Ramos (cell line): ENCODE data around the gene DGKH.
"Not testable (repeated sequence)": the region's sequence is repeated elsewhere in the genome, so short reads cannot be mapped to it uniquely, and the experiment has no call there.

Experiments
- in situ Hi-C: fragments of 300-500 bp; cut with MboI; formaldehyde crosslinking; loops from one replicate; pipeline ENCODE4 v1.14.3; 2022; ENCODE audit warnings: low sequenced_read_pairs; ENCODE audit not compliant: unreplicated experiment

Gene DGKH

DNA sequence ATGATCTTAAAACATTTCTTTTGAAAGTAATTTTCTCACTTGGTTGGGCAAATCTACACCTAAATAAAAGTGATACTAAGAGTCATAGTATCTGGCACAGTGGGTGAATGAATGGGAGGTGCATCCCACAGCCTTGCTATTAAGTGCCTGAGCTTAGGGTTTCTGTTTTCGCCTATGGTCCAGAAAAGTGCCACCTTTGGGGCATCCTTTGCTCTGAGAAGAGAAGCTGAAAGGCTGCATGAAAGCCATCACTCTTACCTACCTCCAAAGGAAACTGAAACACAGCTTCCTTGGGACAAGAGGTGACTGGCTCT is 167.9 kb downstream of the DGKH start:
- in situ Hi-C loops, result loop anchor here (10.0 kb wide), 1 partner anchor 552 kb away; no protein-coding TSS in a partner anchor

DNA sequence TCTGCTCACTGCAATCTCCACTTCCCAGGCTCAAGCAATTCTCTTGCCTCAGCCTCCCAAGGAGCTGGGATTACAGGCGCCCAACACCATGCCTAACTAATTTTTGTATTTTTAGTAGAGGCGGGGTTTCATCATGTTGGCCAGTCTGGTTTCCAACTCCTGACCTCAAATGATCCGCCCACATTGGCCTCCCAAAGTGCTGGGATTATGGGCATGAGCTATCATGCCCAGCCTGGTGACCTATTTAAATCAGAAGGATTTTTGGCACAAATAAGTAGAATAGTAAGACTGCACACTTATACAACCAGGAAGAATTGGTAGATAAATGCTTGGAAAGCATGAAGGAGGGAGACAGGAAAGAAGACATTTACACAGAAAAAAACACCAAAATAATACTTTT is 170.1 kb downstream of the DGKH start:
- in situ Hi-C loops, result loop anchor here (10.0 kb wide), 1 partner anchor 554 kb away; no protein-coding TSS in a partner anchor

DNA sequence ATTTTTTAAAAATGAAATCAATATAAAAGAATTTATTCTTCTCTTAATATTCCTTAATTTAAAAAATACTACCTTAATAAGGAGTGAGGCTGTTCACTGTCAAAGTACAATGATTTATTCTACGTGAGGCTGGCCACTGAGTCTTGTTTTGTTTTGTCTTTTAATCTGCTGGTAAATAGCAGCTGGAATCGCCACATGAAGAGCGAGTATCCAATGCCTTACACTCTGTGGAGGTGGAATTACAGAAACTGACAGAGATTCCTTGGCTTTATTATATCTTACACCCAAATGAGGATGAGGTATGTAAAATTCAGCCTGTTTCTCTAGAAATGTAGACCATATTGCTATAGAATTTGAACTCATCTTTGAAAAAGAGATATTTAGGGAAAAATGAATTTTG is 170.6 kb downstream of the DGKH start:
- in situ Hi-C loops, result loop anchor here (10.0 kb wide), 1 partner anchor 554 kb away; no protein-coding TSS in a partner anchor

DNA sequence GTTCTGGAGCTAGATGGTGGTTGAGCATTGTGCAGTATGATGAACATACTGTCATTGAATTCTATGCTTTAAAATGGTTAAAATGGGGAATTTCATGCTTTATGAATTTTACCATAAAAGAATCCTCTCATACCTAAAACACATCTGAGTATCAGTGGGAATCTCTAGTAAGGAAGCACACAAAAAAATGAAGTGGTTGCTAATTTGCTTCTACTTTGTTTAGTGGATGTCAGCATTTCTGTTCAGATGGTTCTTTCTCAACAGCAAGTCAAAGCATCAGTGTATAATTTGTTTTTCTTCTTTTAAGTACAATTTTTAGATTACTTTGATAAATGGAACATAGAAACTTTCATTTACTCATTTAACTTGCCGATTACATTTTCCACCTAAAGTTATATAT is 171.4 kb downstream of the DGKH start:
- in situ Hi-C loops, result loop anchor here (10.0 kb wide), 1 partner anchor 555 kb away; no protein-coding TSS in a partner anchor

DNA sequence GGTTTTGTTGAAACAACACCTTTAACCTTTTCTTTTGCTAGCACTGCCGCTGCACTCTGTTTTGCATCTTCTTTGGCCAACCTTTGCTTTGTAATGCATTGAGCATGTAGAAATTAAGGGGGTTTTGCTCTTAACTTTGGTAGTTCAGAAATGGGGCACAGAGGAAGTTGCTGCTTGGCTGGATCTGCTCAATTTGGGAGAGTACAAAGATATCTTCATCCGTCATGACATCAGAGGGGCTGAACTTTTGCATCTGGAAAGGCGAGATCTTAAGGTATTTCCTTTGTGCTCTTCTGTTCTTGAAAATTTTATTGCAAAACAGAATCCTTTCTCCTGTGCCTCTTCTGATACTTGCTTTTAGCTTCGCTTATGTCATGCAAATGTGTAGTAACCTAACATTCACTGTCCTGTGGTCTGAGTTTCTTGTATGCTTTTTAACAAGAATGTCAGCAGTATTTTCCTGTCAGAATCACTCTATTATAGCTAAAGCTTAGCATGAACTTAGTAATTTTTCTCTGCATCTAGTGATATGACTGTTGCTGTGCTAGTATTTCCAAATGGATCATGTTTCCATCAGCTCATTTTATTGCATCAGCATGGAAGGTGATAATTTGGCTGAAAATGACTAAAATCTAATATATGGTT is 172.8 kb downstream of the DGKH start:
- in situ Hi-C loops, result no loop called here

DNA sequence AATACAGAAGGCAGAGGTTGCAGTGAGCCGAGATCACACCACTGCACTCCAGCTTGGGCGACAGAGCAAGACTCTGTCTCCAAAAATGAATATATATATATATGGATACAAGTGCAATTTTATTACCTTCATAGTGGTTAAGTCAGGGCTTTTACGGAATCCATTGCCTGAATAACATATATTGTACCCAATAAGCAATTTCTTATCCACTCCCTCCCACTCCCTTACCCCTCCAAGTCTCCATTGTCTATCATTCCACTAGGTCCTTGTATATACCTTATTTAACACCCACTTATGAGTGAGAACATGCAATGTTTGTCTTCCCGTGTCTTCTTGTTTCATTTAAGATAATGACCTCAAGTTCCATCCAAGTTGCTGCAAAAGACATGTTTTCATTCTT is 175.2 kb downstream of the DGKH start:
- in situ Hi-C loops, result no loop called here

DNA sequence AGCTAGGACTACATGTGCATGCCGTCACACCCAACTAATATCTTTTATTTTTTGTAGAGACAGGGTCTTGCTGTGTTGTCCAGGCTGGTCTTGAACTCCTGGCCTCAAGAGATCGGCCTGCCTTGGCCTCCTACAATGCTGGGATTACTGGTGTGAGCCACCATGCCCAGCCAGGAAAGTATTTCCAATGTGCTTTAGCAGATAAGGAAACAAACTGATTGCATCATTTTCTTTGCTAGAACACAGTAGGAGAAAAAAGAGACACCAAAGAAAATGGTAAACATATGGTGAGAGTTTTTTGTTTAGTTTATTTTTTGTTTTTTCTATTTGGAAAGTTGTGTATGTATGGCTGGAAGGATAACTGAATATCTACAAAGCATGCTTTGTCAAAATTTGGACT is 176.6 kb downstream of the DGKH start:
- in situ Hi-C loops, result no loop called here

DNA sequence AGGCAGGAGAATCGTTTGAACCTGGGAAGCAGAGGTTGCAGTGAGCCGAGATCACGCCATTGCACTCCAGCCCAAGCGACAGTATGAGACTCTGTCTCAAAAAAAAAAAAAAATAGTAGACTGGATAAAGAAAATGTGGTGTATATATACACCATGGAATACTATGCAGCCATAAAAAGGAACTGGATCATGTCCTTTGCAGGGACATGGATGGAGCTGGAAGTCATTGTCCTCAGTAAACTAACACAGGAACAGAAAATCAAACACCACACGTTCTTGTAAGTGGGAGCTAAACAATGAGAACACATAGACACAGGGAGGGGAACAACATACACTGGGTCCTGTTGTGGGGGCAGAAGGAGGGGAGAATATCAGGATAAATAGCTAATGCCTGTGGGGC is 178.3 kb downstream of the DGKH start:
- in situ Hi-C loops, result not testable (repeated sequence)

DNA sequence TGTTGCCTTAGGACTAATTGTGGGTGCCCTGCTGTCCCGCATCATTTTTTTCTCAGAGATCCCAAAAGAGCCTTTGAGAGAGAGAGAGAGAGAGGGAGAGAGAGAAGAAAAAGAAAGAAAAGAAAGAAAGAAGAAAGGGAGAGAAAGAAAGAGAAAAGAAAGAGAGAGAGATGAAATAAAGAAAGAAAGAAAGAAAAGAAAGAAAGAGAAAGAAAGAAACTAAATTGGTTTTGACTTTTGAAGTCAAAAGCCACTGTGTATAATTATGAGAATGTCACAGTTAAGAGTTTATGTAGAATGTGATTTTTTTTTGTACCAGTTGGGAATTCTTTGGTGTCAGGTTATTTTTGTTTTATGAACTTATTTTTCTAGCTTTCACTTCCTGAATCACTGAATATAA is 180.1 kb downstream of the DGKH start:
- in situ Hi-C loops, result no loop called here

DNA sequence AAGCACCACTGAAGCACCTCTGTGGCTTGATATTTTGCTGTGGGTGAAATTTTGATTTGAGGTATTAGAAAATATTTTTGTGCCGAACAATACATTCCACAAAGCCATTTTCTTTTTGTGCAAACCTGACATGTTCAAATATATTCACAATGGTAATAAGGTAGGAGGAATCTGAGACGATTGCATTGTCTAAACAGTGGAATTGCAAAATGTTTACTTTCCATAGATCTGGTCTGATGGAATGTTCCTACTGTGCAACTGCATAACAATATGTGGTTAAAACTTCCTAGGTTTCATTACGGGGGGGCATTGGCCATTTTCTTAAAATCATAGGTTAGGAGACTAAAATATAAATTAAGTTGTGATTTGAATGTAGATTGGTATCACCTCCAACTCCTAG is 180.8 kb downstream of the DGKH start:
- in situ Hi-C loops, result no loop called here

DNA sequence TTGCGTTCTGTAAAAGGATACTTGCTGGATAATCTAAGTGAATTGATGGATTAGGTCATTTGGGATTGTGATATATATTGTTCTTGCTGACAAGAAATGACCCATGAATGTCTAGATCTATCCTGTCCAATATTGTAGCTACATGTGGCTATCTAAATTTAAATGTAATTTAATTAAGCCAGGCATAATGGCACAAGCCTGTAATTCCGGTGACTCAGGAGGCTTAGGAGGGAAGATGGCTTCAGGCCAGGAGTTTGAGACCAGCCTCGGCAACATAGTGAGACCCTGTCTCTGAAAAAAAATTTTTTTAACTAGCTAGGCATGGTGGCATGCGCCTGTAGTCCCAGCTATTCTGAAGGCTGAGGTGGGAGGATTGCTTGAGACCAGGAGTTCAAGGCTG is 184.2 kb downstream of the DGKH start:
- in situ Hi-C loops, result no loop called here

DNA sequence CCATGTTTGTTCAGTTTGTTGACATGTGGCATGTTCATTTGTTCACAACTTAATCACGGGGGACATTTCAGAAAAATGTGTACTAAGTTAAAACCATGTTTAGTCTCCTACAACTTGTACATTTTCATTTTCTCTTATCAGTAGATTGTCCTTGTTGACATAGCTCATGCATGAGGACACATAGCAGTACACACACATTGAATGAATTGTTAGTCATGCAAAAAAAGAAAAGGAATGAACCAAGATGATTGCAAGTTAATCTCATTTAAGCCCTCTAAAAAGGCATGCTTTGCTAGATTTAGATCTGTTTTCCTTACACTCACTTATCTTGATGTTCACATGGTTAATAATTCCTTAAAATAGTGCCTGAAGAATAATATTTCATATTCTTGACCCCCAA is 185.3 kb downstream of the DGKH start:
- in situ Hi-C loops, result no loop called here

DNA sequence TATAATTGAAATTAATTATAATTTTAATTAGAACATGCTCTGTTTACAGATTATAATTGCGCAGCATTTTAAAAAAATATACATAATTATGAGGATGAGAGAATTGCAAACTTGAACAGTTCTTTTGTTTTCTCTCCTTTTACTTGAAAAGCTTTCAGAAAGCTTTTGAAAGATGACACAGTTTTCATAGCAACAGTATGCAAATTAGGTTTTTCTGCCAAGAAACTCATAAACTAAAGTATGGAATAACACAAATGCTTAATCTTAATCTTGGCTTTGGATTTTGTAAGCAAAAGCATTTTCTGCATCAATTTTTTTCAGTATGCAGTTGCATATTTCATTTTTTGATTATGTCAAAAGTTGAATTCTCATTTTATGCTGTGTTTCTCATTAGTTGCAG is 190.7 kb downstream of the DGKH start:
- in situ Hi-C loops, result no loop called here

DNA sequence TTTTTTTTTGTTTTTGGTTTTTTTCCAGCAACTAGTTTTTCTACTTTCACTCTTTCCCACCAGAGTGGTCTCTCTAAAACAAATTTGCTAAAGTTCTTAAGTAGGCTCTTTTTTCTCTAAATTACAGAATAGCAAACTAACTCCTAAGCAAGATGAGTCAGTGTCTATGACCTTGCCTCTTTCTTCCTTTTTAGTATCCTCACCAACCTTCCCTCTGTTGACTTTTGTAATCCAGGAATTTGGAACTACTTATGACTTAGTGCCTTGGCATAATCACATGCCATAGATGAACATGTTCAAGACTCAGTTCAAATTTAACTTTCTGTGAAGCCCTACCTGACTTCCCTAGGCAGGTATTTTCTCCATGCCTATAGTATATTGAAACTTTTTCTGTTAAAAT is 191.2 kb downstream of the DGKH start:
- in situ Hi-C loops, result no loop called here

DNA sequence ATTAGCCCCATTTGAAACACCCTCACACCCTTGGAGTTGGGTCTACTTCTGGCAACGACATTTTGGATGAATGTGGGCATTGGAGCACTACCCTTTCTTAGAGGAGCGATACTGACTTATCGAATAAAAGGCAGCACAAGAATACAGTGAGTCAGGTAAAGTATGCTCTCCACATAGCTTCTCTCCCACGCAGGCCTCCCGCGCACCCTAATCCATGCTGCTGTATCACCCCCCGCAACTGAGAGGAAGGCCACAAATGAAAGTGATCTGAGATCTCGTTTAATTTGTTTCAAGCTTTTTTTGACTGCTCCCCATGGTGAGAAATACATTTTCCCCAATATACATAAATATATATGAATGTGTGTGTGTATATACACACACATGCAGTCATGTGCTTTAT is 198.1 kb downstream of the DGKH start:
- in situ Hi-C loops, result no loop called here

DNA sequence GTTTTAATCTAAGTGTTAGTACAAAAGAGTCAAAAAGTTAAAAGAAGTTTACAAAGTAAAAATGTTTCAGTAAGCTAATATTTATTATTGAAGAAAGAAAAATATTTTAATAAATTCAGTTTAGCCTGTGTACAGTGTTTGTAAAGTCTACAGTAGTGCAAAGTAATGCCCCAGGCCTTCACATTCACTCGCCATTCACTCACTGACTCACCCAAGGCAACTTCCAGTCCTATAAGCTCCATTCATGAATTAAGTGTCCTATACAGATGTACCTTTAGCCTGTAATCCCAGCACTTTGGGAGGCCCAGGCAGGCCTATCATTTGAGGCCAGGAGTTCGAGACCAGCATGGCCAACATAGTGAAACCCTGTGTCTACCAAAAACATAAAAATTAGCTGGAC is 199.4 kb downstream of the DGKH start:
- in situ Hi-C loops, result no loop called here

DNA sequence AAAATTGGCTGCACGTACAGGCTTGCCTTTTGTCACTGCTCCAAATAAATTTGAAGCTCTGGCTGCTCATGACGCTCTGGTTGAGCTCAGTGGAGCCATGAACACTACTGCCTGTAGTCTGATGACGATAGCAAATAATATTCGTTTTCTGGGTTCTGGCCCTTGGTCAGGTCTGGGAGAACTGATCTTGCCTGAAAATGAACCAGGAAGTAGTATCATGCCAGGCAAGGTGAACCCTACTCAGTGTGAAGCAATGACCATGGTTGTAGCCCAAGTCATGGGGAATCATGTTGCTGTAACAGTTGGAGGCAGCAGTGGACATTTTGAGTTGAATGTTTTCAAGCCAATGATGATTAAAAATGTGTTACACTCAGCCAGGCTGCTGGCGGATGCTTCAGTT is 207.4 kb downstream of the DGKH start:
- in situ Hi-C loops, result no loop called here

DNA sequence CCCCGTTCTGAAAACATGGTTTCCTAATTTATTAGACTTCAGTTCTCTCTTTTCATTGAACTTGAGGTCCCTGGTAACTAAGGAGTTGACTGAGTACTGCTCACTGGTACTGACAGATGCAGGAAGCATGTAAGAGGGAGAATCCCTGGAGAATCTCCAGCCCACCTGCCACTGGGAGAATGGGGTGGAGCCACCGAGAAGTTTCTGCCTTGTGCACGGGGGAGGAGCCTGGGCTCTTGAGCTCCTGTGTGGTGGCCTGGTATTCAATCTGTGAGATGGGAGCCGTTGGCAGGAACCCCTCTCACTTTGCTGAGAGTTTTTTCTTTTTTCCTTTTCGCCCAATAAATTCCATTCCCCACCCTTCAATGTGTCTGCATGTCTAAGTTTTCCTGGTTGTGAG is 210.3 kb downstream of the DGKH start:
- in situ Hi-C loops, result no loop called here

DNA sequence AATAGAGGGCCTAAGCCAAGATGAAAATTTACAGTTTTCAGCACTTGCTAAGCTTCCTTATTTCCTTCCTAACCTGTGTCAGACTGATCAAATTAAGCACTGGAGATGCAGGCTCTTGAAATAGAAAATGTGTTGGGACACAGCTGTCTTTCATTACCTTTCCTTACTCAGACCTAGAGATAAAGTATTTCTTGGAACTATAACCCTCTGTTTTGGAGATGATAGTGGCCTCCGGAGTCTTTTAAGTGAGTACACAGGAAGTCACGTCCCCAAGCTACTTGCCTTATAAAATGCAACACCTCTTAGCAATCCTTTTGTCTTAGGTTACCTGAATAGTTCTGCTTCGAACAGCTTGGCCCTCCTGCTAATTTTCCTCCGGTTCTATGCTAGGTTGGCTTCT is 211.1 kb downstream of the DGKH start:
- in situ Hi-C loops, result no loop called here

DNA sequence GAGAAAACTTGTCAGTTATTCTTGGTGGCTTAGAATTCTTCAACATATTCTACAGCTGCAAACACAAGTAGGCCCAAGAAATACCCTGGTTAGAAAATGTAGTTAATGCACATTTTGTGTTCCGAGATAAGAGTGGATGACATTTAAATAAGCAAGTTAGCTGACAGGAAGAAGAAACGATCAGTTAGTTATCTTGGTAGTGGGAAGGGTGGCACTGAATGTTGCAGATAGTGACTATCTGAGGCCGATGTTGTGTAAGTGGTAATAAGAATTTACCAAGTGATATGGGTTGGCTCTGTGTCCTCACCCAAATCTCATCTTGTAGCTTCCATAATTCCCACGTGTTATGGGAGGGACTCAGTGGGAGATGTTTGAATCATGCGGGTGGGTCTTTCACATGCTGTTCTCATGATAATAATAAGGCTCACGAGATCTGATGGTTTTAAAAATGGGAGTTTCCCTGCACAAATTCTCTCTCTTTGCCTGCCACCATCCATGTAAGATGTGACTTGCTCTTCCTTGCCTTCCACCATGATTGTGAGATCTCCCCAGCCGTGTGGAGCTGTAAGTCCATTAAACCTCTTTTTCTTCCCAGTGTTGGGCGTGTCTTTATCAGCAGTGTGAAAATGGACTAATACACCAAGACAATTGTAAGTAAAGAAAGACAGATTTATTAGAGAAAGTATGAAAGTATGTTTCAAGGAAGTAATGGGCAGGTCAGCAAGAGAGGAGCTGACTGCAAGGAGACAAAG is 212.6 kb downstream of the DGKH start:
- in situ Hi-C loops, result no loop called here

DNA sequence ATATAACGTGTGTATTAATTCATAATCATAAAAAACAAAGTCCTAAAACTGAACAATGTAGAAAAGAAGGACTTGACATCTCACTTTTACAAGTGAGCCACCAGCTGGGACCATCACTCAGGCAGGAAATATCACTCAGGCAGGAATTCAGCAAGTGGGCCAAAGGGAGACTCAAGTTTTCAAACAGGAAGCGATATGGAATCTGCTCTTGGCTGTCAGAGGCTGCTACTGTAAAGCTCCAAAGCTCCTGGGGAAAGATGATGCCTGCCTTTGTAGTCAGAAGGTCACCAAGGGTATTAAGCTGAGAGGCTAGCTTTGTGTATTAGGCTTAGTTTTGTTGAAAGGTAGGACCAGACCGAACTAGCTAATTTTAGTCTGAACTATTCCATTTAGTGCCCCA is 218.0 kb downstream of the DGKH start:
- in situ Hi-C loops, result no loop called here
